Calu3 (cell line): ENCODE data around the gene ADPRHL1. TPM values are rescaled to one million over a fixed set of nuclear protein-coding genes. Genes with fewer than 3 reads are reported as not detected.
"Not testable (repeated sequence)": the region's sequence is repeated elsewhere in the genome, so short reads cannot be mapped to it uniquely, and the experiment has no call there.

Experiments
- BruUV-seq: library from RNA; stranded (reverse); fragments of 400-500 nt; replicated peaks from 2 replicates; lab custom pipeline; 2021; lab: Mats Ljungman, UMichigan
- CTCF ChIA-PET: fragments of 300-600 bp; sonication (Branson Sonifier 250); formaldehyde crosslinking; loops from one replicate; lab custom pipeline; 2022; ENCODE audit warnings: antibody characterized with exemption; lab: Charles Lee
- DNase-seq: peaks from one replicate; pipeline ENCODE4 v3.0.0; 2022
- H3K27ac Mint-ChIP-seq: one replicate; pipeline ENCODE4 v1.8.0; 2022; ENCODE audit warnings: mixed read lengths; ENCODE audit not compliant: unreplicated experiment
- H3K27me3 Mint-ChIP-seq: one replicate; pipeline ENCODE4 v1.8.0; 2022; ENCODE audit warnings: mixed read lengths; ENCODE audit not compliant: unreplicated experiment
- H3K36me3 Mint-ChIP-seq: one replicate; pipeline ENCODE4 v1.8.0; 2022; ENCODE audit warnings: mild to moderate bottlenecking, moderate library complexity, mixed read lengths; ENCODE audit not compliant: insufficient read depth, unreplicated experiment
- H3K4me1 Mint-ChIP-seq: one replicate; pipeline ENCODE4 v1.8.0; 2022; ENCODE audit warnings: mild to moderate bottlenecking, low read depth, mixed read lengths; ENCODE audit not compliant: unreplicated experiment
- H3K4me3 Mint-ChIP-seq: one replicate; pipeline ENCODE4 v1.8.0; 2022; ENCODE audit warnings: mild to moderate bottlenecking, low read depth, moderate library complexity, mixed read lengths; ENCODE audit not compliant: unreplicated experiment
- H3K9me3 Mint-ChIP-seq: one replicate; pipeline ENCODE4 v1.8.0; 2022; ENCODE audit warnings: low read depth, mixed read lengths; ENCODE audit not compliant: unreplicated experiment
- CTCF ChIP-seq: fragments of 200-600 bp; IDR thresholded peaks from one replicate; pipeline ENCODE4 v1.8.0; 2022; ENCODE audit warnings: antibody characterized with exemption; ENCODE audit not compliant: unreplicated experiment
- intact Hi-C: fragments of 100-400 bp; cut with micrococcal nuclease; formaldehyde crosslinking; loops from one replicate; pipeline ENCODE4 v1.10.0; 2022; ENCODE audit not compliant: unreplicated experiment
- total RNA-seq: library from RNA; stranded (reverse); gene quantifications from 2 replicates; pipeline ENCODE4 v1.2.3, GENCODE V29; 2022

ADPRHL1 gene
- total RNA-seq, 1 experiment from 2014 or later, result 2.0 TPM

- BruUV-seq, result no TSS peak
Measured at GRCh38 chr13:113474179-113474578, 20.9 kb upstream of the ADPRHL1 start.

GRCh38 chr13:113472355-113473025 is 19.2 kb upstream of the ADPRHL1 start:
- H3K4me3 Mint-ChIP-seq, result no peak overlapping the region

More at GRCh38 chr13:113474179-113474578, 20.9 kb upstream of the ADPRHL1 start:
- Mint-ChIP-seq H3K4me1 (no peaks in the 10 kb centered on the region), H3K9me3 (no peaks in the 10 kb centered on the region), H3K4me3 (no peak overlapping the region), H3K27ac (no peak overlapping the region), H3K27me3 (no peaks in the 10 kb centered on the region), H3K36me3 (peaks cover 6% of the 10 kb centered on the region)
- CTCF ChIA-PET, result no interaction called here
- no peak for TF ChIP-seq CTCF
- DNase-seq, result no peak
- intact Hi-C loops, result no loop called here

GRCh38 chr13:113471844-113472243 is 18.6 kb upstream of the ADPRHL1 start:
- no peak overlapping the region for H3K27ac Mint-ChIP-seq

More at GRCh38 chr13:113472355-113473025, 19.2 kb upstream of the ADPRHL1 start:
- no peak for DNase-seq
- no peaks in the 10 kb centered on the region for H3K9me3 Mint-ChIP-seq
- H3K27me3 Mint-ChIP-seq, result no peaks in the 10 kb centered on the region
- no peaks in the 10 kb centered on the region for H3K4me1 Mint-ChIP-seq
- CTCF ChIA-PET, result no interaction called here
- no peak overlapping the region for H3K27ac Mint-ChIP-seq
- no peak for TF ChIP-seq CTCF
- peaks cover 6% of the 10 kb centered on the region for H3K36me3 Mint-ChIP-seq
- intact Hi-C loops, result no loop called here
- BruUV-seq, result no TSS peak

GRCh38 chr13:113470635-113471163 is 17.4 kb upstream of the ADPRHL1 start:
- H3K4me3 Mint-ChIP-seq, H3K9me3 Mint-ChIP-seq, H3K36me3 Mint-ChIP-seq, DNase-seq, H3K27me3 Mint-ChIP-seq, H3K27ac Mint-ChIP-seq, CTCF ChIA-PET, BruUV-seq, H3K4me1 Mint-ChIP-seq, intact Hi-C loops: not testable (repeated sequence)

More at GRCh38 chr13:113471844-113472243, 18.6 kb upstream of the ADPRHL1 start:
- H3K4me3 Mint-ChIP-seq, result no peak overlapping the region
- H3K27me3 Mint-ChIP-seq, result no peaks in the 10 kb centered on the region
- no peaks in the 10 kb centered on the region for H3K4me1 Mint-ChIP-seq
- no peak for TF ChIP-seq CTCF
- DNase-seq, result no peak
- intact Hi-C loops, result no loop called here
- H3K9me3 Mint-ChIP-seq, result no peaks in the 10 kb centered on the region
- BruUV-seq, result no TSS peak
- peaks cover 6% of the 10 kb centered on the region for H3K36me3 Mint-ChIP-seq
- CTCF ChIA-PET, result no interaction called here

GRCh38 chr13:113470073-113470472 is 16.8 kb upstream of the ADPRHL1 start:
- Mint-ChIP-seq H3K27ac (no peak overlapping the region), H3K4me3 (no peak overlapping the region), H3K9me3 (no peaks in the 10 kb centered on the region), H3K4me1 (no peaks in the 10 kb centered on the region), H3K36me3 (peaks cover 6% of the 10 kb centered on the region), H3K27me3 (no peaks in the 10 kb centered on the region)
- no peak for TF ChIP-seq CTCF
- DNase-seq, result no peak
- CTCF ChIA-PET, result no interaction called here
- BruUV-seq, result no TSS peak
- intact Hi-C loops, result no loop called here
